Left renal cortex interstitium (tissue), 4 donors: Measurements from ENCODE around the gene TMEM259. TPM values are rescaled to one million over a fixed set of nuclear protein-coding genes. Genes with fewer than 3 reads are reported as not detected.
"Not testable (repeated sequence)": the region's sequence is repeated elsewhere in the genome, so short reads cannot be mapped to it uniquely, and the experiment has no call there.

ENCODE experiments used
- DNase-seq, 4 donors: peaks; one replicate each; pipeline ENCODE4 v3.0.0-alpha.2; 2013; ENCODE audit warnings: low read depth in 4 of 4, low spot score in 2 of 4, missing footprints in 1 of 4
- polyA plus RNA-seq, 4 donors: library from polyadenylated mRNA; unstranded; fragments of 120-200 nt; gene quantifications; one replicate each; pipeline ENCODE4 v1.2.1, GENCODE V29; 2013; ENCODE audit not compliant: insufficient read length in 4 of 4

The TMEM259 gene
- polyA plus RNA-seq, 4 donors: 98.0 to 154 (median 130) TPM

DNA sequence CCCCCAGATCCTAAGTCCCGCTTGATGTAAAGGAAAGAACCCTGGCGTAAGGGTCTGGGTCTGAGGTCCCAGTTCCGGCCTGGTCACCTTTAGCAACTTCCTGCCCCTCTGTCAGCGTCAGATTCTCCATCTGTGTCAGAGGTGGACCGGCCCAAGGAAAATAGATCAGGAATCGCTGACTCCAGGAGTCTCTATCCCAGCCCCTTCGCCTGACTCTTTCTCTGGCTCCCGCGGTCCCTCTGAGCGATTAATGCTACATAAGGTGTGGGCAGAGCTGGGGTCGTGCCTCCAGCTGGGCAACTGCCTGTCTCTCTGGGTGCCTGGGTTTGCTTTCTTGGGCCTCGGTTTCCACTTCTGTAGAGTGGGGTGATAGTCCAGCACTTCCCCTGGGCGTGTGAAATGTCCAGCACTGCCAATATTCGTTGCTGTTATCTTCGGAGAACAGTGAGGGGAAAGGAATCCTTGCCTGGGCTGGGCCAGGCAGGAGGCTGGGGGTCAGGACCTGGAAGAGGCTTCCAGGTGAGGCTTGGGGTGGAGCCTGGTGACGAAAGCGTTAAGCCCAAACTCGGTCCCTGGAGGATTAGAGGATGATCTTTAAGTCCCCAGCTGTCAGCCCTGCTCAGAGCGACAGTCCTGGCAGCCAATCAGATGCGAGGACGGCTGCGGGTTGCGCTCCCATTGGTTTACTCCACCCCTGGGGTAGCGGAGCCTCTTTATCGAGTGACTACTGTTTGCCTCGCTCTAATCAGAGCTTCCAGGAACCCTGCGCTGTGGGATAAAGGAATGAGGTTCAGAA, 19.8 kb upstream of the TMEM259 start:
- peak in 1 of 4 donors; percentile 80 for DNase-seq

GRCh38 chr19:1039646-1040475, 18.9 kb upstream of the TMEM259 start, which contains the start of gene ABCA7:
Gene ABCA7 (plus strand): TSS chr19:1040107. CDS start chr19:1041362, 1,255 bp downstream.
- DNase-seq: peak; percentile 83 to 94 (median 91)

DNA sequence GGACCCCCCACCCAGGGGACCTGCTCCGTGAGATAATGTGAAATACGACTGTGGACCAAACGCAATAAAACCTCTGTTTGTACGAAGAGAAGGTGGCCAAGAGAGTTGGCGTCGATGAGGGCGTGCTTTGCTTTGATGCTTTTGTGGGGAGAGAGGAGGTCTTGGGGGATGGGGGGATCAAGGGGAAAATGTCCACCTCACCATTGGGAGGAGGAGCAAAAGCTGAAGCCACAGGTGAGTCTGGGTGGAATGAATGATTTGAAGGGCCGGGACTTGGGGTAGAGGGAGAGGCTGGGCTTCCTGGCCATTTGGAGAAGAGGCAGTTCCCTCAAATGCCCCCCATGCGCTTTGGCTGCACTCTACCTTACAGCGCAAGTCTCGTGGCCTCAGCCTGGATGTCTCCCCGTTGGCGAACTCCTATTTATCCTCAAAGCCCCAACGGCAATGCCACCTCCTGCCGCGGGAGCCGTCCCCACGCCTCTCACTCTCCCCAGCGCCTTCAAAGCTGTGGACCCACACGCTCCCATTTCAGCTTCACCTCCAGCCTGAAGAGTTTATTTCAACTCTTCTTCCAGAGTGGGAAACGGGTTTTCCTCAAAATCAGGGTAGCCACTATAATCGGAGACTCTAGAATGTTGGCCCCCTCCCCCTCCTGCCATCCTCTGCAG, 18.2 kb upstream of the TMEM259 start:
- no peak for DNase-seq

- no peak for DNase-seq
Measured at GRCh38 chr19:1037621-1038064, 16.7 kb upstream of the TMEM259 start.

- no peak for DNase-seq
Measured at GRCh38 chr19:1035998-1036621, 15.2 kb upstream of the TMEM259 start.

GRCh38 chr19:1032264-1032867, 11.4 kb upstream of the TMEM259 start:
- DNase-seq: no peak

- DNase-seq: peak in 2 of 4 donors; percentile 75 to 78
Measured at GRCh38 chr19:1028062-1028926, 7.4 kb upstream of the TMEM259 start.

- DNase-seq: no peak
Measured at GRCh38 chr19:1027650-1028061, 6.7 kb upstream of the TMEM259 start.

DNA sequence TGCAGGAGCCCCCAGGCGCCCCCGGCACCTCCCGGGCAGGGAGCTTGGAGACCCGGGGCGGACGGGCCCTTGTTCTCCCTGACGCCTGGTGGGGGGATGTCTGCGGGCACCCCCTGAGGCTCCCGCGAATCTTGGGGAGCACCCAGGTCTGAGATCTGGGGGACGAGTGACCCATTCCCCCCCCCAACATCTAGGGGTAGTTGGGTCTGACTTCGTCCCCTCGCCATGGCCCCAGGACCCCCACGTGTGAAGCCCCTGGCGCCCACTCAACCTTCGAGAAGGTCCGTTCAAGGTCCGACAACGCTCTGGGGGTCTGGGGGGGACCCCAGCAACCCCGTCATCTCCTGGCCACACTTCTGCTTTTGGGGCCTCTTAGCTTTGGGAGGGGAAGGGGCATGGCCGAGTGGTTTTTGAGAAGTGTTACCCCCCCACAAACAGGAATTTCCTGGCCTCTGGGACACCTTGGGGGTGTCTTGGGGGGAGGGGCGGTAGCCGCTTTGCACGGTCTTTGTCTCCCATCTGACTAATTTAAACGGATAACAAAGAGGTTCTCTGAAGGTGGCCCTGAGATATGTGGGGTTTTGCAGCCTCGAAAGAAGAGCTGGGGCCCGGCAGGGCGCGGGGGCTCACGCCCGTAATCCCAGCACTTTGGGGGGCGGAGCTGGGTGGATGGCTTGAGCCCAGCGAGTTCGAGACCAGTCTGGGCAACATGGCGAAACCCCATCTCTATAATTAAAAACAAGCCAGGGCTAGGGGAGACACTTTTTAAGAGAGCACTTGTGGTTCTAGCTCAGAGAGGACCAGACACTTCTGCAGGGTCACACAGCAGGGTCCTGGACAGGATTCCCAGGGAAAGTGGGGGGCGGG, 6.1 kb upstream of the TMEM259 start:
- no peak for DNase-seq

DNA sequence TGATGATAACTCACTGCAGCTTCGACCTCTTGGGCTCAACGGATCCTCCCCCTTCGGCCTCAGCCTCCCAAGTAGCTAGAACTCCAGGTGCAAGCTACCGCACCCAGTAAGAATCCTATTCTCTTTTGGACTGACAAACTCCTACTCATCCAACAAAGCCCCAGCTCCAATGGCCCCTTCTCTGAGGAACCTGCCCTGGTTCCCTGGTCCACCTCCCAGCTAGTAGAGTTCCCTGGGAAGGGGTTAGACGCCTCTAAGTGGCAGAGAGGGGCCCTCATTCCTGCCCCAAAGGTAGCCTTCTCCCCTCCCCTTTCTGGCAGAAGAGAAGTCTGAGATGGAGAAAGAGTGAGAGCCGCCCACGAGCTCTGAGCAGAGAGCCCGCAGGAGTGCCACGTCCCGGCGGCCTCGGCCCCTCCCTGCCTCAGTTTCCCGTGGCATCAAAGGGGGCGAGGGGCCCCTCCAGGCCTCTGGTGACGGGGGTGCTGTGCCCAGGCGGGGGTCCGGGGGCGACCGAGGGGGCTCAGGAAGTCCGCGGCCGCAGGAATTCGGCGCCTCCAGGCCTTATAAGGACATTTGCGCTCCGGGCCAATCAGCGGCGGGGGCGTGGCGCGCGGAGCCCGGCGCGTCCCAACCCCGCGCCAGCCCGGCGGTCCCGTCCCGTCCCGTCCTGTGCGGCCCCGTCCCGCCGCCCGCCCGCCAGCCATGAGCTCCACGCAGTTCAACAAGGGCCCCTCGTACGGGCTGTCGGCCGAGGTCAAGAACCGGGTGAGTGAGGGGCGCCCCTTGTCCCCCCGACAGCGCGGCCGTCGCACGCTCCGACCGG, 5.2 kb upstream of the TMEM259 start, which contains the start of gene CNN2:
Gene CNN2 (plus strand): TSS at position 649 of the 823 bp plus-strand sequence. CDS start 54 bp downstream, at position 703.
- DNase-seq: peak in 1 of 4 donors; percentile 73

- not testable (repeated sequence) for DNase-seq
Measured at GRCh38 chr19:1025080-1025479, 4.2 kb upstream of the TMEM259 start.

GRCh38 chr19:1023883-1024188, 2.9 kb upstream of the TMEM259 start:
- not testable (repeated sequence) for DNase-seq

GRCh38 chr19:1019980-1020867, 699 bp downstream of the TMEM259 start:
- DNase-seq: no peak

GRCh38 chr19:1019616-1019961, 1.3 kb downstream of the TMEM259 start:
- no peak for DNase-seq

DNA sequence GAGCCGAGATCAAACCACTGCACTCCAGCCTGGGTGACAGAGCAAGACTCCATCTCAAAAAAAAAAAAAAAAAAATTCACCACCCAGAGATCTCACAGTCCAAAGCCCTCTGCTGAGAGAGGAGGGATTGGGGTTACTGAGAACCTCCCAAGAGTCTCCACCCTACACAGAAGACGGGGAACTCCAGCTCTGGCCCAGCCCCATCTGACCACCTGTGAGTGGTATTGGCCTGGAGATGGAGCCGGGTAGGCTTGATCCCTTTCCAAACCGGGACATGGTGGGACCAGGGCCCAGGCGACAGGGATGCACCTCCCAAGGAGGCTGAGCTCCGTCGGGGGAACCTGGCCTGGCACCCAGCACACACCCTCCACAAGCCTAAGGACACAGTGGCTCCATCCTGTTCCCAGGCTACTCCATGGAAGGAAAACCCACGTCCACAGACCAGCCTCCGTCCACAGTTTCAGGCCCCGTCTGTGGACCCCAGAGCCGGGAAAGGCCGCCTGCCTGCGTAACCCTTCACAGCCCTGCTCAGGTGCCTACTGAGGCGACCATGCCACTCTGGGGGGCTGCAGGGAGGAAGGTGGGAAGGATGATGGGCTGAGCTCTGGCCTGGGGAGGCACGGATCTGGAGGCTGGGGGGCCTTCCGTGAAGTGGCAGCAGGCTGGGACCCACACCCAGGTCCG, 1.8 kb downstream of the TMEM259 start:
- DNase-seq: no peak

GRCh38 chr19:1018393-1018792, 2.5 kb downstream of the TMEM259 start:
- DNase-seq: no peak
